Mammary epithelial cell (primary cell): Measurements from ENCODE around the gene MOGAT3.

Experiments
- CTCF ChIP-seq, 2 donors: IDR thresholded peaks in 1 of 2; conservative IDR thresholded peaks in 1 of 2; 2 replicates each; pipeline ENCODE4 v1.5.1; 2011 to 2012; ENCODE audit warnings: inconsistent platforms in 2 of 2, low read length in 2 of 2, mild to moderate bottlenecking in 2 of 2, control low read depth in 1 of 2, low read depth in 1 of 2; ENCODE audit not compliant: insufficient read depth in 1 of 2; ENCODE audit errors: extremely low read depth in 1 of 2
- EZH2 ChIP-seq: IDR thresholded peaks from 2 replicates; pipeline ENCODE4 v1.6.1; 2012; ENCODE audit warnings: low read length, inconsistent platforms, borderline replicate concordance

- TF ChIP-seq EZH2 (no peak), CTCF (conservative IDR thresholded peaks at IDR 0.05 in 1 of 2, IDR thresholded peaks at IDR 0.05 in 1 of 2; ENCODE audit: extremely low read depth in 1 of 2, insufficient read depth in 1 of 2, low read depth in 1 of 2, low read length in 2 of 2) (no peak)
Observed at GRCh38 chr7:101189109-101189508, 11.7 kb downstream of the MOGAT3 start.
